ENCODE data around the gene EML4. TPM values are rescaled to one million over a fixed set of nuclear protein-coding genes. Genes with fewer than 3 reads are reported as not detected.
A peak's percentile ranks its signal among the peaks of the same experiment; 100 is the strongest.

EML4 gene
- total RNA-seq, 8 experiments from 2014 or later, result 24.1 to 94.3 (median 45.2) TPM

DNA sequence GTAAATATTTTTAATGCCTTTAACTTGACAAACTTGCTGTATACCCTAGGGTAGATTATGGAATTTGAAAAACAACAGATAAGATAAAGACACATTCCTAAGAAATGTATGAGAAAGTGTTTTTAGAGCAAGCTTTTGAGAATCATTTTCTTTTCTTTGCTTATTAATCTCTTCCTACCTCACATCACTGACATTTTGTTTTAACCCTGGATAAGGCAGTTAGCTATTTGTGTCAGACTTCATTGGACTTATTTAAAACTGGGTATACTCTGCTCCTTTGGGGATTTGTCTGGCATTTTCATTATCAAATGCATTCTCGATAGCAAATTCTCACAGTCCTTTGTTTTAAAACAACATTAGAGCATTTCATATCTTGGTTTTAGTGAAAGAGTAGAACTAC lies 17.2 kb downstream of the EML4 start:
- Histone ChIP-seq H3K4me3 (no peak overlapping the region), H3K27ac (no peak overlapping the region), H3K4me1 (replicated peaks in 1 of 2) (no peaks in the 10 kb centered on the region)
- no peak for ATAC-seq (replicated peaks in 6 of 8)
- in situ Hi-C loops (cut with MboI; ENCODE audit: low pct_unique_long_range_greater_than_20kb in 2 of 9, low sequenced_read_pairs in 9 of 9, unreplicated experiment in 9 of 9), result no loop called here
- 100% methylated on average over 1 of the region's 1 CpG; no CpG with 5 or more reads in 1 of the 10 experiments for WGBS, 10 experiments

DNA sequence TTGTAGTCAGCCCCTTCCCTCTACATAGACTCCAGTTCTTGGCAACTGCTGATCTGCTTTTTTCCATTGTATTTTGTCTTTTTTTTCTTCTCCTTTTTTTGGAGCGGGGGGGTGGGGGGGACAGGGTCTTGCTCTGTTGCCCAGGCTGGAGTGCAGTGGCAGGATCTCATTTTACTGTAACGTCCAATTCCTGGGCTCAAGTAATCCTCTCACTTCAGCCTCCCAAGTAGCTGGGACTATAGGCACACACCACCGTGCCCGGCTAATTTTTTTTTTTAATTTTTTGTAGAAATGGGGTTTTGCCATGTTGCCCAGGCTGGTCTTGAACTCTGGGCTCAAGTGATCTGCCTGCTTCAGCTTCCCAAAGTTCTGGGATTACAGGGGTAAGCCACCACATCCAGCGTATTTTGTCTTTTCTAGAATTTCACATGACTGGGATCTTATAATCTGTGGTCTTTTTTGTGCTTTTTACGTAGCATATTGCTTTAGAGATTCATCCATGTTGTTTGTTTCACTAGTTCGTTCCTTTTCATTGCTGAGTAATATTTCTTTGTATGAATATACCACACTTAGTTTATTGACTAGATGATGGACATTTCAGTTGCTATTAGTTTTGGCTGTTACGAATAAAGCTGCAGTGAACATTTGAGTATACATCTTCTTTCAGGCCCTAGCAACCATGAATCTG lies 17.9 kb downstream of the EML4 start:
- Histone ChIP-seq H3K4me1 (replicated peaks in 1 of 2) (no peaks in the 10 kb centered on the region), H3K27ac (no peak overlapping the region), H3K4me3 (no peak overlapping the region)
- 80 to 100% (median 93%) methylated on average over 2 to 8 of the region's 8 CpGs for WGBS, 10 experiments
- ATAC-seq (replicated peaks in 6 of 8), result no peak
- in situ Hi-C loops (cut with MboI; ENCODE audit: low pct_unique_long_range_greater_than_20kb in 2 of 9, low sequenced_read_pairs in 9 of 9, unreplicated experiment in 9 of 9), result no loop called here

DNA sequence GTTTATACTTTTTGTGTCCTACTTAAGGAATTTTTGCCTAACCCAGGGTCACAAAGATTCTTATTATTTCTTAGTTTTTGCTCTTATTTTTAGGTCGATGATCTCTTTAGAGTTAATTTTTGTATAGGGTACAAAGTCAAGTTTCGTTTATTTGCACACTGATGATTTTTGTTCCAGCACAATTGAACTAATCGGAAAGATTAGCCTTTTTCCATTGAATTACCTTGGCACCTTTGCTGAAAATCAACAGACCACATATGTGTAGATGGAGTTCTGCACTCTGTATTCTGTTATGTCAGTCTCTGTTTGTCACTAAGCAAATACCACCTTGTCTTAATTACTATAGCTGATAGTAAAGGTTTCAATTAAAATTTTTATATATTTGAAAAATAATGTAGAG lies 18.7 kb downstream of the EML4 start:
- no peak overlapping the region for H3K4me3 ChIP-seq
- in situ Hi-C loops (cut with MboI; ENCODE audit: low pct_unique_long_range_greater_than_20kb in 2 of 9, low sequenced_read_pairs in 9 of 9, unreplicated experiment in 9 of 9), result no loop called here
- WGBS, 10 experiments, result 78 to 100% (median 97%) methylated on average over 1 to 3 of the region's 3 CpGs
- ATAC-seq (replicated peaks in 6 of 8), result no peak
- no peaks in the 10 kb centered on the region for H3K4me1 ChIP-seq (replicated peaks in 1 of 2)
- H3K27ac ChIP-seq, result no peak overlapping the region

DNA sequence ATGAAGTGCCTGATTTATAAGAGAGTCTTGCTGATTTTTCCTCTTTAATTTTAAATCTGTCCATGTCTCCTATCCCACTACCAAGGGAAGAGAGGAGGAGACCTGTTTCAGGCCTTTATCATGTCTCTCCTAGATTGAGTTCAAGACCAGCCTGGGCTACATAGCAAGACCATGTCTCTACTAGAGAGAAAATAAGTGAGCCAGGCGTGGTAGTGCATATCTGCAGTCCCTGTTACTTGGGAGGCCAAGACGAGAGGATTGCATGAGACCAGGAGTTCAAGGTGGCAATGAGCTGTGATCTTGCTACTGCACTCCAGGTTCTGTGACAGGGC lies 20.0 kb downstream of the EML4 start:
- in situ Hi-C loops (cut with MboI; ENCODE audit: low pct_unique_long_range_greater_than_20kb in 2 of 9, low sequenced_read_pairs in 9 of 9, unreplicated experiment in 9 of 9), result no loop called here
- ATAC-seq (replicated peaks in 6 of 8), result no peak
- no peak overlapping the region for H3K27ac ChIP-seq
- no peak overlapping the region for H3K4me3 ChIP-seq
- WGBS, 10 experiments, result 74 to 100% (median 92%) methylated on average over 1 to 2 of the region's 2 CpGs; no CpG with 5 or more reads in 4 of the 10 experiments
- H3K4me1 ChIP-seq (replicated peaks in 1 of 2), result no peaks in the 10 kb centered on the region

DNA sequence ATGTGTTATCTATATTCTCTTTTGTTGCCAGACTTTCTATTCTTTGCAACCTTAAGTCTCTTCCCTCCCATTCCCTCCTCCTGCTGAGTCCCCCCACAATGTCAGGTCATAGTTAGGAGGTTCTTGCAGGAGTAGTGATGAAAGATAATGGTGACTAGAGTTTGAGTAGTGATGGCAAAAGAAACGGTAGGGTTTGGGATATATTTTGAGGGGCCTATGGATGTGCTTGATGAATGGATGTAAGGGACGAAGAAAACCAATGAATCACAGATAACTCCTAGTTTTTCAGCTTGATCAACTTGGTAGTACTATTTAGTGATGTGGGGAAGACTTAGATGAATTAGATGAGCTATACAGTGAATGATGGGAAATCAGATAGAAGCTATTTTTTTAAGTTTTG lies 21.0 kb downstream of the EML4 start:
- in situ Hi-C loops (cut with MboI; ENCODE audit: low pct_unique_long_range_greater_than_20kb in 2 of 9, low sequenced_read_pairs in 9 of 9, unreplicated experiment in 9 of 9), result no loop called here
- 33 to 93% (median 78%) methylated on average over 1 to 2 of the region's 2 CpGs; no CpG with 5 or more reads in 2 of the 10 experiments for WGBS, 10 experiments
- no peak overlapping the region for H3K4me3 ChIP-seq
- H3K4me1 ChIP-seq (replicated peaks in 1 of 2), result no peaks in the 10 kb centered on the region
- no peak for ATAC-seq (replicated peaks in 6 of 8)
- H3K27ac ChIP-seq, result no peak overlapping the region

DNA sequence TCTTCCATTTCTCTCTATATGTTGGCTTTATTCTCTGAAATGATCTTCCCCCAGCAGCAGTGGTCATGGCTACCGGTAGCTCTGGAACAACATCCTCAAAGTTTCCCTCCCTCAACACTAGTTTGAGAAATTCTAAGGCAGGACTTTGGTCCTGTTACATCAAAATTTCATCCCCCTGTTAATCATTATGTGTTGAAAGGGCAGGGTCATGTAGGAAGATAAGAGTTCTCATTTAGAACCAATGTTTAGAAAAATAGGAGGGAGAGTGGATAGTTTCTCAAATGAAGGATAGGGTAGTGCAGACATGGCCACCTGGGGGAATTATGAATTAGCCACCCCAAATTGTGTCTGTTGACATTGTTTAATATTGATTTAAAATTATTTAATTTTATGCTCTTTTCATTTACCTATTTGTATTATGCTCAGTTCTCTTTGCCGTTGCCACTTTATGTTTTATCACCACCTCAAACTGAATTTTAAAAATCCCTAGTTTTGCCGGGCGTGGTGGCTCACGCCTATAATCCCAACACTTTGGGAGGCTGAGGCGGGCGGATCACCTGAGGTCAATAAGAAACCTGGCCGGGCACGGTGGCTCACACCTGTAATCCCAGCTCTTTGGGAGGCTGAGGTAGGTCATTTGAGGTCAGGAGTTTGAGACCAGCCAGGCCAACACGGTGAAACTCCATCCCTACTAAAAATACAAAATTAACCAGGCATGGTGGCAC lies 22.3 kb downstream of the EML4 start:
- peak in 1 of 8 experiments; percentile 20 for ATAC-seq (replicated peaks in 6 of 8)
- Histone ChIP-seq H3K4me3 (no peak overlapping the region), H3K27ac (no peak overlapping the region), H3K4me1 (replicated peaks in 1 of 2) (no peaks in the 10 kb centered on the region)
- WGBS, 10 experiments, result 73 to 100% (median 91%) methylated on average over 1 to 10 of the region's 10 CpGs
- in situ Hi-C loops (cut with MboI; ENCODE audit: low pct_unique_long_range_greater_than_20kb in 2 of 9, low sequenced_read_pairs in 9 of 9, unreplicated experiment in 9 of 9), result no loop called here

DNA sequence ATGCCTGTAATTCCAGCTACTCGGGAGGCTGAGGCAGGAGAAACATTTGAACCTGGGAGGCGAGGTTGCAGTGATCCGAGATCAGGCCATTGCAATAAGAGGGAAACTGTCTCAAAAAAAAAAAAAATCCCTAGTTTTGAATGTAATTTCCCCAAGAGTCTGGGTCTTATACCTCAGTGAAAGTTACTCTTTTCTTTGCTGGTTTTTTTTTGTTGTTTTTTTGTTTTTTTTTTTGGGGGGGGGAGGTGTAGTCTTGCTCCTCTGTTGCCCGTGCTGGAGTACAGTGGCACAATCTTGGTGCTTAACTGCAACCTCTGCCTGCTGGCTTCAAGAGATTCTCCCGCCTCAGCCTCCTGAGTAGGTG lies 22.8 kb downstream of the EML4 start:
- ATAC-seq (replicated peaks in 6 of 8), result no peak
- in situ Hi-C loops (cut with MboI; ENCODE audit: low pct_unique_long_range_greater_than_20kb in 2 of 9, low sequenced_read_pairs in 9 of 9, unreplicated experiment in 9 of 9), result no loop called here
- Histone ChIP-seq H3K4me3 (no peak overlapping the region), H3K27ac (no peak overlapping the region), H3K4me1 (replicated peaks in 1 of 2) (no peaks in the 10 kb centered on the region)
- WGBS, 10 experiments, result 50 to 100% (median 94%) methylated on average over 1 to 4 of the region's 5 CpGs

DNA sequence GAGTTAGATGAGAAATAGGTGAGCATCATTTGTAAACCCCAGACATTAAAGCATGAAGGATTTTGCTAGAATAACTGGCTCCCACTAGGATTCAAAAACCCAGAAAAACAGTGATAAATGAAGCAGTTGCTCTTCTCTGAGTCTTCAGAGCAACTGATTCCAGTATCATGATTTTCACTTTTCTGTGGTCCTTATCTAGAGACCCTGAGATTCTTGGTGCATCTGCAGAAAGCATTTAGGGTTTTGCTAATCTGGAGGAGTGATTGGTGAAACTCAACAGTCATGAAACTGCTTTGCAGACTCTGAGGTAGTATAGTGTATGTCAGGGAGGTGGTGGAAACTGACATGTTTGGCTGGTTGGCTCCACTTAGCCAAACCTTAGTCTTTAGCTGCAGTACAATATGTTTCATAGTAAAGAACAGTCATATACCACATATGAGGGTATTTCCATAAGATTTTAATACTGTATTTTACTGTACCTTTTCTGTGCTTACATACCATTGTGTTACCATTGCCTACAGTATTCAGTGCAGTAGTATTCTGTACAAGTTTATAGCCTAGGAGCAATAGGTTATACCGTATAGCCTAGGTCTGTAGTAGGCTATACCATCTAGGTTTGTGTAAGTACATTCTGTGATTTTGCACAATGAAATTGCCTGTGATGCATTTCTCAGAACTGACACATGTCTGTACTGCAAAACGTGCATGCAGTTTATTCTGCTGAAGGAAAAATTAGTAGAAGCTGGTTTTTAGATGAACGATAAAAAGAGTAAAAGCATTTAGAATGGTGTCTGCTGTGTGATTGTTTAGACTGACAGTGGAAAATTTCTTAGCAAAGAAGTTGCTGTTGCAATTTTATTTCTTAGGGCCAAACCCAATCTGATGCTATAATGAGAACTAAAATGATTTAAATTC lies 23.8 kb downstream of the EML4 start:
- ATAC-seq (replicated peaks in 6 of 8), result peak in 1 of 8 experiments; percentile 10
- Histone ChIP-seq H3K4me3 (no peak overlapping the region), H3K4me1 (replicated peaks in 1 of 2) (no peaks in the 10 kb centered on the region), H3K27ac (no peak overlapping the region)
- in situ Hi-C loops (cut with MboI; ENCODE audit: low pct_unique_long_range_greater_than_20kb in 2 of 9, low sequenced_read_pairs in 9 of 9, unreplicated experiment in 9 of 9), result no loop called here
- WGBS, 10 experiments, result 28 to 92% (median 68%) methylated on average over 2 to 3 of the region's 3 CpGs; no CpG with 5 or more reads in 1 of the 10 experiments

DNA sequence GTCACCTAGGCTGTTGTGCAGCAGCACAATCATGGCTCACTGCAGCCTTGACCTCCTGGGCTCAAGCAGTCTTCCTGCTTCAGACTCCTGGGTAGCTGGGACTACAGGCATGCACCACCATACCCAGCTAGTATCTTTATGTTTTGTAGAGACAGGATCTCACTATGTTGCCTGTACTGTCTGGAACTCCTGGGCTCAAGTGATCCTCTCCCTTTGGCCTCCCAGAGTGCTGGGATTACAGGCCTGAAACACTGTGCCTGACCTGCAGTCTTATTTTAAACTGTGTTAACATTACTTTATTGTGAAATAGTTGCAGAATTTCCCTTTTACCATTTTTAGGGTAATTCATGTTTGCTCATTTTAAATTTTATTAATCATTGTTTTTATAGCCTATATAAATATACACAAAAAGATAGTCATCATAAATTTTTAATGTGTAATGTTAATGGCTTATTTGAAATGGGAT lies 24.6 kb downstream of the EML4 start:
- no peak overlapping the region for H3K27ac ChIP-seq
- peak in 1 of 8 experiments; percentile 74 for ATAC-seq (replicated peaks in 6 of 8)
- no peaks in the 10 kb centered on the region for H3K4me1 ChIP-seq (replicated peaks in 1 of 2)
- in situ Hi-C loops (cut with MboI; ENCODE audit: low pct_unique_long_range_greater_than_20kb in 2 of 9, low sequenced_read_pairs in 9 of 9, unreplicated experiment in 9 of 9), result no loop called here
- H3K4me3 ChIP-seq, result no peak overlapping the region

DNA sequence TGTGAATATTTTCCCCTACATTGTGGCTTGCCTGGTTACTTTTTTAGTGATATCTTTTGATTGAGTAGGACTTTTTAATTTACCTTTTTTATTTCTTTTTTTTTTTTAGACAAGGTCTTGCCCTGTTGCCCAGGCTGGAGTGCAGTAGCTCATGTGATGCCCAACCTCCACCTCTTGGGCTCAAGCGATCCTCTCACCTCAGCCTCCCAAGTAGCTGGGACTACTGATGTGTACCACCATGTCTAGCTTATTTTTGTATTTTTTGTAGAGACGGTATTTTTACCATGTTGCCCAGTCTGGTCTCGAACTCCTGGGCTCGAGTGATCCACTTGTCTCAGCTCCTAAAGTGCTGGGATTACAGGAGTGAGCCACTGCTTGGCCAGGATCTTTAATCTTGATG lies 25.3 kb downstream of the EML4 start:
- WGBS, 10 experiments, result 92 to 100% (median 100%) methylated on average over 1 to 4 of the region's 4 CpGs
- in situ Hi-C loops (cut with MboI; ENCODE audit: low pct_unique_long_range_greater_than_20kb in 2 of 9, low sequenced_read_pairs in 9 of 9, unreplicated experiment in 9 of 9), result no loop called here

DNA sequence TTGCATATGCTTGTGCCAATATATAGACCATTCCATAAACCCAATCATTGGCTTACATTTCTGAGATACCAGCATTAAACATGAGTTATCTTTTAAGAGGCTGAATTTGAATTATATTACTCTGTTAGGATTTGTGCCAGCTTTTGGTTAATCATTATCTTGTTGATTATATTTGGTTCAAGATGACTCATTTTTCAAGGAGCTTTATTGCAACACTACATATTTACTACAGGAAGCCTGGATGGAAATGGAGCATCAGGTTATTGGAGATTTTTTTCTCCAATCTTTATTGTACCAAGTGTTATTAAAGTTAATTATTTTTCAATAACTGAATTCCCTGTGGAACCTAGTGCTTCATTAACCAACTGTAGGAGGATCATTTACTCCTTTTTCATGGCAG lies 26.4 kb downstream of the EML4 start:
- ATAC-seq (replicated peaks in 6 of 8), result no peak
- in situ Hi-C loops (cut with MboI; ENCODE audit: low pct_unique_long_range_greater_than_20kb in 2 of 9, low sequenced_read_pairs in 9 of 9, unreplicated experiment in 9 of 9), result no loop called here
- H3K4me3 ChIP-seq, result no peak overlapping the region
- H3K27ac ChIP-seq, result no peak overlapping the region
- H3K4me1 ChIP-seq (replicated peaks in 1 of 2), result no peaks in the 10 kb centered on the region

More for the DNA sequence above, 25.3 kb downstream of the EML4 start:
- no peak overlapping the region for H3K27ac ChIP-seq
- H3K4me1 ChIP-seq (replicated peaks in 1 of 2), result no peaks in the 10 kb centered on the region
- ATAC-seq (replicated peaks in 6 of 8), result no peak
- no peak overlapping the region for H3K4me3 ChIP-seq

DNA sequence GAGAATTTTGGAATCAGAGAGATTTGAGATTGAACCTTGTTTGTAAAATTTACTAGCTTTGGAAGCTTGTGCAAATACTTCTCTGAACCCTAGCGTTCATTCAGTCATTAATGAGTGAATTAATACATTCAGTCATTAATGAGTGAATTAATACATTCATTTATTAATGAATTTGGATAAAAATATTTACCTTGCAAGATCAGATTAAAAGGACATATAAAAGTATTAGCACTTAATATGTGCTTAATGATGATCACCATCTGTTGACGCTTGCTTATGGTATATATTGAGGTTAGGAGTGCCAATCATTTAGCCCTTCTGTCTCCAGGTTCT lies 26.9 kb downstream of the EML4 start:
- H3K4me3 ChIP-seq, result no peak overlapping the region
- ATAC-seq (replicated peaks in 6 of 8), result no peak
- H3K4me1 ChIP-seq (replicated peaks in 1 of 2), result no peaks in the 10 kb centered on the region
- no peak overlapping the region for H3K27ac ChIP-seq
- 80 to 100% (median 86%) methylated on average over 1 to 2 of the region's 2 CpGs; no CpG with 5 or more reads in 2 of the 10 experiments for WGBS, 10 experiments
- in situ Hi-C loops (cut with MboI; ENCODE audit: low pct_unique_long_range_greater_than_20kb in 2 of 9, low sequenced_read_pairs in 9 of 9, unreplicated experiment in 9 of 9), result no loop called here

DNA sequence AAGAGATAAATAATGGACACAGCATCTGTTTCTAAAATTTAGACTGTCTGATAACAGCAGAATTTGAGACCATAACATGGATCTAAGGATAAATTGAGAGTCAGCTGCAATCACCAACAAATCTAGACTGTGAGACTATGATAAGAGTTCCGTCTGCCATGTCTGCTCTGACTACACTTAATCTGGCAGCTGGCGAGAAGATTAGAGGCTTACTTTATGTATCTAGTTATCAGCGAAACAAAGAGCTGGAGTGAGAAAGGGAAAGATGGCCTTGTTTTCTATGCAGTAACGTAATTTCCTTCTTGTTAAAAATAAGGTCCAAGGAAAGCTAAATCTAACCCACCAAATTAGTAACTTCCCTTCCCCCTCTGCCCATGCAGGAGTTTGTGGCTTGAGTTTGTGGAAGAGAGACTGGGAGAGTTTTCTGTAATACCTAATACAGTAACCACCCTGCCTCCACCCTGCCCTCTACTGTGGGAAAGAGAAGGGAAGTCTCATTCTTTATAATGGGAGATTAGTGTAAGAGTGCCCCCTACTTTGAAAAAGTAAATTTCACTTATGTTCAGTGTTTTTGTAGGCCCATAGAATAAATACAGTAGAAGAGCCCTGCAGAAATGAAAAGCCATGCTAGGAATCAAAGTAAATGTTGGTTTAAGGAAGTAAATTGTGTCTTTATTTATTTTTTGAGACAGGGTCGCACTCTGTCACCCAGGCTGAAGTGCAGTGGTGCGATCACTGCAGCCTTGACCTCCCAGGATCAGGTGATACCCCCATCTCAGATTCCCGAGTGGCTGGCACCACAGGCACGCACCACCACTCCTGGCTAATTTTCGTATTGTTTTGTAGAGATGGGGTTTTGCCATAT lies 27.5 kb downstream of the EML4 start:
- in situ Hi-C loops (cut with MboI; ENCODE audit: low pct_unique_long_range_greater_than_20kb in 2 of 9, low sequenced_read_pairs in 9 of 9, unreplicated experiment in 9 of 9), result no loop called here
- H3K27ac ChIP-seq, result no peak overlapping the region
- no peak for ATAC-seq (replicated peaks in 6 of 8)
- no peaks in the 10 kb centered on the region for H3K4me1 ChIP-seq (replicated peaks in 1 of 2)
- 86 to 100% (median 94%) methylated on average over 1 to 9 of the region's 9 CpGs for WGBS, 10 experiments
- H3K4me3 ChIP-seq, result no peak overlapping the region
